GM10266 (cell line): ENCODE data around the gene ST6GAL1.

ENCODE experiments used
- DNase-seq: peaks from one replicate; pipeline ENCODE4 v3.0.0; 2012; ENCODE audit errors: extremely low spot score
- TF ChIP-seq, protein P1 (sequence below): IDR thresholded peaks from 2 replicates; pipeline ENCODE4 v1.5.1; 2012; ENCODE audit warnings: mild to moderate bottlenecking, low read depth; ENCODE audit not compliant: control insufficient read depth, insufficient read depth; ENCODE audit errors: missing control alignments

The ST6GAL1 gene

GRCh38 chr3:186993210-186993782 is 63.0 kb downstream of the ST6GAL1 start:
- no peak for DNase-seq
- TF ChIP-seq, protein P1, sequence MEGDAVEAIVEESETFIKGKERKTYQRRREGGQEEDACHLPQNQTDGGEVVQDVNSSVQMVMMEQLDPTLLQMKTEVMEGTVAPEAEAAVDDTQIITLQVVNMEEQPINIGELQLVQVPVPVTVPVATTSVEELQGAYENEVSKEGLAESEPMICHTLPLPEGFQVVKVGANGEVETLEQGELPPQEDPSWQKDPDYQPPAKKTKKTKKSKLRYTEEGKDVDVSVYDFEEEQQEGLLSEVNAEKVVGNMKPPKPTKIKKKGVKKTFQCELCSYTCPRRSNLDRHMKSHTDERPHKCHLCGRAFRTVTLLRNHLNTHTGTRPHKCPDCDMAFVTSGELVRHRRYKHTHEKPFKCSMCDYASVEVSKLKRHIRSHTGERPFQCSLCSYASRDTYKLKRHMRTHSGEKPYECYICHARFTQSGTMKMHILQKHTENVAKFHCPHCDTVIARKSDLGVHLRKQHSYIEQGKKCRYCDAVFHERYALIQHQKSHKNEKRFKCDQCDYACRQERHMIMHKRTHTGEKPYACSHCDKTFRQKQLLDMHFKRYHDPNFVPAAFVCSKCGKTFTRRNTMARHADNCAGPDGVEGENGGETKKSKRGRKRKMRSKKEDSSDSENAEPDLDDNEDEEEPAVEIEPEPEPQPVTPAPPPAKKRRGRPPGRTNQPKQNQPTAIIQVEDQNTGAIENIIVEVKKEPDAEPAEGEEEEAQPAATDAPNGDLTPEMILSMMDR: no peak

GRCh38 chr3:186994000-186994955 is 64.0 kb downstream of the ST6GAL1 start:
- TF ChIP-seq, protein P1: no peak
- DNase-seq: no peak

DNA sequence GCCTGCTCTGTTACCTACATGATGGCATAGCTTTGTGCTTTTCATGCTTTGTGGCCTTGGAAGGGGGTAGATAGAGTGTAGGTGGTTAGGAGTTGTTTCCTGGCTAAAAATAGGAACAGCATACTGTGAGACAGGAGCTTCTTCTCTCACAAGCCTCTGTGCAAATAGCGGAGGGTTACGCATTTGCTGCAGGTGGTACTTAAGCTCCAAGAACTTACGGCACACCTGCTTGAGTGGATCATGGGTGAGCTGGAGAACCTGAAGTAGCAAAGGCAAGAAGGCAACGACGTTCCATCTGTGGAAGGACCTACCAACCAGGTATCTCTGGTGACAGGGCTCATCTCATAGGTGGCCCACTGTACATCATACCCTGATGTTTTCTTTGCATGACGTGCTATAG is 66.0 kb downstream of the ST6GAL1 start:
- DNase-seq: no peak
- TF ChIP-seq, protein P1: no peak

GRCh38 chr3:186997061-186997460 is 66.7 kb downstream of the ST6GAL1 start:
- no peak for DNase-seq
- TF ChIP-seq, protein P1: no peak

- DNase-seq: peak; percentile 50
- TF ChIP-seq, protein P1: no peak
Measured at GRCh38 chr3:186997473-186997939, 67.2 kb downstream of the ST6GAL1 start.

GRCh38 chr3:186998937-186999368 is 68.6 kb downstream of the ST6GAL1 start:
- TF ChIP-seq, protein P1: no peak
- no peak for DNase-seq

GRCh38 chr3:187000711-187001151 is 70.4 kb downstream of the ST6GAL1 start:
- DNase-seq: peak; percentile 67
- TF ChIP-seq, protein P1: no peak
